ENCODE results near the gene RYR3.

RYR3 gene

DNA sequence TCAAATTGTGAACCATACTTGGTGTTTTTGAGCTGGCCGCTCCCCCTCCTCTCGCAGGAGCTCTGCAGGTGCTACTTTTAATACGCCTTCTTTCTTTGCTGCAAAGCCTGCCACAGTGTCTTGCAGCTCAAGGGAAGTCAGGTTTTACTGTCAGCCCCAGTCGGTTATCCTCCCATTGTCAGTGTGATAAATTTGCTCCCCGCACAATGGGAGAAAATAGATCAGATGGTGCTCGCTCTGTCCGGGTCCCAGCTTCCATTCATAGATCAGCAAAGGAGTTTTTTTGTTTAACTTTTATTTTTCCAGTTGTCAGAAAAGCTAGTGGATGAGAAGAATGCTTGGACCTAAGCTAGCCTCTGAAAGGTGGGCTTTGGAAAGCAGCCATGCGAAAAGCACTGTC, 207.7 kb downstream of the RYR3 start:
- TF ChIP-seq, protein P1, sequence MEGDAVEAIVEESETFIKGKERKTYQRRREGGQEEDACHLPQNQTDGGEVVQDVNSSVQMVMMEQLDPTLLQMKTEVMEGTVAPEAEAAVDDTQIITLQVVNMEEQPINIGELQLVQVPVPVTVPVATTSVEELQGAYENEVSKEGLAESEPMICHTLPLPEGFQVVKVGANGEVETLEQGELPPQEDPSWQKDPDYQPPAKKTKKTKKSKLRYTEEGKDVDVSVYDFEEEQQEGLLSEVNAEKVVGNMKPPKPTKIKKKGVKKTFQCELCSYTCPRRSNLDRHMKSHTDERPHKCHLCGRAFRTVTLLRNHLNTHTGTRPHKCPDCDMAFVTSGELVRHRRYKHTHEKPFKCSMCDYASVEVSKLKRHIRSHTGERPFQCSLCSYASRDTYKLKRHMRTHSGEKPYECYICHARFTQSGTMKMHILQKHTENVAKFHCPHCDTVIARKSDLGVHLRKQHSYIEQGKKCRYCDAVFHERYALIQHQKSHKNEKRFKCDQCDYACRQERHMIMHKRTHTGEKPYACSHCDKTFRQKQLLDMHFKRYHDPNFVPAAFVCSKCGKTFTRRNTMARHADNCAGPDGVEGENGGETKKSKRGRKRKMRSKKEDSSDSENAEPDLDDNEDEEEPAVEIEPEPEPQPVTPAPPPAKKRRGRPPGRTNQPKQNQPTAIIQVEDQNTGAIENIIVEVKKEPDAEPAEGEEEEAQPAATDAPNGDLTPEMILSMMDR (IDR thresholded peaks at IDR 0.05; ENCODE audit: insufficient read depth, low read length, poor library complexity, severe bottlenecking), result no peak
- H3K36me3 ChIP-seq (ENCODE audit: control insufficient read depth, insufficient read depth, low read length), result no peaks in the 10 kb centered on the region
- peaks cover under 1% of the 10 kb centered on the region; the same call in 1 of the 2 replicates for H3K27me3 ChIP-seq (replicated peaks; ENCODE audit: control insufficient read depth, insufficient read depth, low read length)
- no peak overlapping the region for H3K4me3 ChIP-seq (replicated peaks; ENCODE audit: low read depth, low read length)
- DNase-seq (ENCODE audit: extremely low read depth, insufficient read length), result no peak

DNA sequence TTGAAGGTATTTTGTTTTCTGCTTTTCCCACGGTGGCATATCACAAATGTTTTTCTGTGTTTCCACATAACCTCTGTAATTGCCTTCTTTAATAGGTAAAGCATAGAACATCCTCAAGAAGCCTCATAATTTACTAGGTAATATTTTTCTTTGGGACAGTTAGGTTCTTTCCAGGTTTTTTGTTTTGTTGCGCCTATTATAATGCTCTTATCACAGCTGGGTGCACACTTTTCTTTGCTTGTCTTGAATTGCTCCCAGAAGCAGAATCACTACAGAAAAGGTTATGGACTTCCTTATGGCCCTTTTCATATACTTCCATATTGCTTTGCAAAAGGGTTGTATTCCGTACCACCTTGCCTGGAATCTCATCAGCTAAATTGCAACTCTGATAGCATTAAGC, 213.5 kb downstream of the RYR3 start:
- Histone ChIP-seq H3K36me3 (ENCODE audit: control insufficient read depth, insufficient read depth, low read length) (no peaks in the 10 kb centered on the region), H3K27me3 (replicated peaks; ENCODE audit: control insufficient read depth, insufficient read depth, low read length) (no peaks in the 10 kb centered on the region), H3K4me3 (replicated peaks; ENCODE audit: low read depth, low read length) (no peak overlapping the region)
- DNase-seq (ENCODE audit: extremely low read depth, insufficient read length), result no peak
- TF ChIP-seq, protein P1 (IDR thresholded peaks at IDR 0.05; ENCODE audit: insufficient read depth, low read length, poor library complexity, severe bottlenecking), result no peak

DNA sequence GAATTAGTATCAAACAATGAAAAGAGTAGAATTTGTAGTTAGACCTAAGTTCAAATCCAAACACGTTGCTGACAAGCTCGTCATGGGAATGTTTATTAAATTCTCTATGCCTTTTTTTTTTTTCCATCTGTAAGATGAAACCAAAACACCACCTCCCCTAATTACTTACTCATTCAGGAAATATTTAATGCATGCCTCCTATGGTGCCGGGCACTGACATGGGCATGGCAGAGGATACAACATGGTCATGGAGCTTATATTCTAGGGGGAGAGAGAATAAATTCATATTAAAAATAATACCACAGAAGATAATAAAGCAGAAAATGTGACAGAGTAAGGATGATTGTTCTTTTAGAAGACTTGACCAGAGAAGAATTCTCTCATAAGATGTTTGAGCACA, 215.8 kb downstream of the RYR3 start:
- H3K36me3 ChIP-seq (ENCODE audit: control insufficient read depth, insufficient read depth, low read length), result no peaks in the 10 kb centered on the region
- TF ChIP-seq, protein P1 (IDR thresholded peaks at IDR 0.05; ENCODE audit: insufficient read depth, low read length, poor library complexity, severe bottlenecking), result no peak
- no peak for DNase-seq (ENCODE audit: extremely low read depth, insufficient read length)
- H3K27me3 ChIP-seq (replicated peaks; ENCODE audit: control insufficient read depth, insufficient read depth, low read length), result no peaks in the 10 kb centered on the region
- no peak overlapping the region for H3K4me3 ChIP-seq (replicated peaks; ENCODE audit: low read depth, low read length)

DNA sequence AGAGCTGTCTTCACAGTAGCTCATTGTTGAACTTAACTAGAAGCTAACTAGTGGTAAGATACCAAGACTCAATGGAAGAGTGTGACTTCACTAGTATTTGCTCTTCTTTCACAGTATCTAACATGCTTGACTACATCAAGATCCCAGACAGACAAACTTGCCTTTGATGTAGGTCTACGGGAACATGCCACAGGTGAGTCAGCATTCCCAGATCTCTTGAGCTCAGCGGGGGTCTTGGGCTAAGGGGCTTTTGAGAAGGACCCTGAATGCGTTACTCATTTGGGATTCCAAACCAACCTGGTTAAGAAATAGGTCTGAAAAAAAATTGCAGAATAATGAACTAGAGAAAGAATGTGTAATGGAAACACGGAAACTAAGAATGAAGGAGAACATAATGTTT, 222.4 kb downstream of the RYR3 start:
- no peaks in the 10 kb centered on the region for H3K36me3 ChIP-seq (ENCODE audit: control insufficient read depth, insufficient read depth, low read length)
- no peak for DNase-seq (ENCODE audit: extremely low read depth, insufficient read length)
- H3K4me3 ChIP-seq (replicated peaks; ENCODE audit: low read depth, low read length), result no peak overlapping the region
- TF ChIP-seq, protein P1 (IDR thresholded peaks at IDR 0.05; ENCODE audit: insufficient read depth, low read length, poor library complexity, severe bottlenecking), result no peak
- peaks cover 2% of the 10 kb centered on the region for H3K27me3 ChIP-seq (replicated peaks; ENCODE audit: control insufficient read depth, insufficient read depth, low read length)

DNA sequence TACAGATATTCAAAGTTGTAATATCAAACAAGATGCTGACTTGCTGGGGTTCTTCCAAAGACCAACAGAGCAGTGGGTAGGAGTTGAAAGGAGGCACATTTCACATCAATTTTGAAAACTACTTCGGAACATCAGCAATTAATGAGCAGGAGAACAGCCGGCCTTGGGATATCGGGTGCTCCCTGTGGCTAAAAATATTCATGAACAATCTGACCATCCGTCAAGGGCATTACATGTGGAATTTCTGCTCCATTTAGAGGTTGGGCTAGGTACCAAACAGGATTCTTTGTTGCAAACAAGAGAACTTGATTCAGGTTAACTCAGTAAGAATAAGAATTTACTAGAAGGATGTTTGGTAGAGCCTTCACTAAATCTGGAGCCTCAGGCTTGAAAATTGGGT, 223.9 kb downstream of the RYR3 start:
- H3K36me3 ChIP-seq (ENCODE audit: control insufficient read depth, insufficient read depth, low read length), result no peaks in the 10 kb centered on the region
- DNase-seq (ENCODE audit: extremely low read depth, insufficient read length), result no peak
- peaks cover 2% of the 10 kb centered on the region for H3K27me3 ChIP-seq (replicated peaks; ENCODE audit: control insufficient read depth, insufficient read depth, low read length)
- TF ChIP-seq, protein P1 (IDR thresholded peaks at IDR 0.05; ENCODE audit: insufficient read depth, low read length, poor library complexity, severe bottlenecking), result no peak
- H3K4me3 ChIP-seq (replicated peaks; ENCODE audit: low read depth, low read length), result no peak overlapping the region

DNA sequence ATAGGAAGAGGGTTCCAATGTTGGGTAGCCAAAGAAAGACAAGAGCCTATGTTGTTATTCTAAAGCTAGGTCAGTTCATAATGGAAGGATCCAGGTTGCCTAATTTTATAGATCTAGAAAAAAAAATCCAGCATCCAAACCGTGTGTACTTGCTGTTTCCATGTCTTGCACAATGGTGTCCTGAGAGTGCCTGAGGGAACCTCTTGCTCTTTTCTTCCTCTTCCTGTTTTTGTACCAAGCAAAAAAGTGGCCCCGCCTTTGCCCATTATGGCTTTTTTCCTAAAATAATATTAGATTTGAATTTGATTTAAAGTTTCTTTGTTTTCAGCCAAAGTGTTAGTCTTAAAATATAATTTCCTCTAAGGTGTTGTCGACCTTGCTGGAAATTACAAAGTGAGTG, 224.4 kb downstream of the RYR3 start:
- Histone ChIP-seq H3K36me3 (ENCODE audit: control insufficient read depth, insufficient read depth, low read length) (no peaks in the 10 kb centered on the region), H3K4me3 (replicated peaks; ENCODE audit: low read depth, low read length) (no peak overlapping the region), H3K27me3 (replicated peaks; ENCODE audit: control insufficient read depth, insufficient read depth, low read length) (peaks cover 2% of the 10 kb centered on the region)
- TF ChIP-seq, protein P1 (IDR thresholded peaks at IDR 0.05; ENCODE audit: insufficient read depth, low read length, poor library complexity, severe bottlenecking), result no peak
- DNase-seq (ENCODE audit: extremely low read depth, insufficient read length), result no peak
